ENCODE data around the gene PRR16. TPM values are rescaled to one million over a fixed set of nuclear protein-coding genes. Genes with fewer than 3 reads are reported as not detected.

Gene PRR16
- total RNA-seq, 1 experiment from 2014 or later = 0.42 TPM

DNA sequence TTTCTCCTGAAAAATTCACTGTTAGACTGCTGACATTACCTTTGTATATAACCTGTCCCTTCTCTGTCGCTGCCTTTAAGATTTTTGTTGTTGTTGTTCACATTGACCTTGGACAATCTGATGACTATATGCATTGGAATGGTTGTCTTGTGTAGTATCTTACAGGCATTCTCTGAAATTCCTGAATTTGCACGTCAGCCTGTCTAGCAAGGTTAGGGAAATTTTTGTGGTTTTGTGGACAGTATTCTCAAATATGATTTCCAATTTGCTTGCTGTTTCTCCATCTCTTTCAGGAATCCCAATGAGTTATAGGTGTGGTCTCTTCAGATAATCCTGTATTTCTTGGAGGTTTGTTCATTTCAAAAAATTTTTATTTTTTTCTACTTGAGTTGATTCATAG, 140.8 kb downstream of the PRR16 start (continued):
- TF ChIP-seq, protein P1, sequence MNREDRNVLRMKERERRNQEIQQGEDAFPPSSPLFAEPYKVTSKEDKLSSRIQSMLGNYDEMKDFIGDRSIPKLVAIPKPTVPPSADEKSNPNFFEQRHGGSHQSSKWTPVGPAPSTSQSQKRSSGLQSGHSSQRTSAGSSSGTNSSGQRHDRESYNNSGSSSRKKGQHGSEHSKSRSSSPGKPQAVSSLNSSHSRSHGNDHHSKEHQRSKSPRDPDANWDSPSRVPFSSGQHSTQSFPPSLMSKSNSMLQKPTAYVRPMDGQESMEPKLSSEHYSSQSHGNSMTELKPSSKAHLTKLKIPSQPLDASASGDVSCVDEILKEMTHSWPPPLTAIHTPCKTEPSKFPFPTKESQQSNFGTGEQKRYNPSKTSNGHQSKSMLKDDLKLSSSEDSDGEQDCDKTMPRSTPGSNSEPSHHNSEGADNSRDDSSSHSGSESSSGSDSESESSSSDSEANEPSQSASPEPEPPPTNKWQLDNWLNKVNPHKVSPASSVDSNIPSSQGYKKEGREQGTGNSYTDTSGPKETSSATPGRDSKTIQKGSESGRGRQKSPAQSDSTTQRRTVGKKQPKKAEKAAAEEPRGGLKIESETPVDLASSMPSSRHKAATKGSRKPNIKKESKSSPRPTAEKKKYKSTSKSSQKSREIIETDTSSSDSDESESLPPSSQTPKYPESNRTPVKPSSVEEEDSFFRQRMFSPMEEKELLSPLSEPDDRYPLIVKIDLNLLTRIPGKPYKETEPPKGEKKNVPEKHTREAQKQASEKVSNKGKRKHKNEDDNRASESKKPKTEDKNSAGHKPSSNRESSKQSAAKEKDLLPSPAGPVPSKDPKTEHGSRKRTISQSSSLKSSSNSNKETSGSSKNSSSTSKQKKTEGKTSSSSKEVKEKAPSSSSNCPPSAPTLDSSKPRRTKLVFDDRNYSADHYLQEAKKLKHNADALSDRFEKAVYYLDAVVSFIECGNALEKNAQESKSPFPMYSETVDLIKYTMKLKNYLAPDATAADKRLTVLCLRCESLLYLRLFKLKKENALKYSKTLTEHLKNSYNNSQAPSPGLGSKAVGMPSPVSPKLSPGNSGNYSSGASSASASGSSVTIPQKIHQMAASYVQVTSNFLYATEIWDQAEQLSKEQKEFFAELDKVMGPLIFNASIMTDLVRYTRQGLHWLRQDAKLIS (CRISPR knock-in tag; IDR thresholded peaks at IDR 0.05; ENCODE audit: borderline replicate concordance) = no peak
- TF ChIP-seq NFYB (CRISPR knock-in tag; conservative IDR thresholded peaks at IDR 0.05; ENCODE audit: low read depth) (no peak), TCF7 (CRISPR knock-in tag; IDR thresholded peaks at IDR 0.05; ENCODE audit: low read depth) (no peak), IRF2 (CRISPR knock-in tag; IDR thresholded peaks at IDR 0.05; ENCODE audit: borderline replicate concordance, low read depth) (no peak), ZNF423 (CRISPR knock-in tag; IDR thresholded peaks at IDR 0.05) (no peak), EMX1 (CRISPR knock-in tag; IDR thresholded peaks at IDR 0.05) (no peak), GTF2I (CRISPR knock-in tag; conservative IDR thresholded peaks at IDR 0.05) (no peak)

DNA sequence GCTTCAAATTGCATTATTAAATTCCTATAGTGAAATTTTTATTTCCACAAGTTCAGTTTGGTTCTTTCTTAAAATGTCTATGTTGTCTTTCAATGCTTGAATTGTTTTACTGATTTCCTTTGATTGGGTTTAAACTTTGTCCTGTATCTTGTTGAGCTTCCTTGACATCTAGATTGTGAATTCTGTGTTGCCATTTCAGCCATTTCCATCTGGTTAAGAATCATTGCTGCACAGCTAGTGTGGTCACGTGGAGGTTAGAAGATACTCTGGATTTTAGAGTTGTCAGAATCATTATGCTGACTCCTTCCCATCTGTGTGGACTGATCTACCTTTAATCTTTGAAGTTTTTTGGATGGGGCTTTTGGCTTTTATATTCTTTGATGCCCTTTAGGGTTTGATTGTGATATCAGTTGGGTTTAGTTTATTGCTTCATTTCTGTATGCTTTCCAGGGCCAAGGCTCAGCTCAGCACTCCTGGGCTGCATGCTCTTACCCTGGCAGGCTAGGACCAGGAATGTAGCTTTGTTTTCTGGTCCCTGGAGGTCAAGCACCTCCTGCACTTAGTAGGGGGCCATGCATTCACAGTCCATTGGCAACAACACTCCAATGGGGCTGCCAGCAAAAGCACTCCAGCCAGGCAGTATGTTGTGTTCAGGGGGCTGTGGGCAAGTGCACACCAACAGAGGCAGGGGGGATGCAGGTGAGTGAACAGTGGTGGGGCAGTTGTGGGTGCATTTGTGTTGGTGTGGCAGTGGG, 141.4 kb downstream of the PRR16 start:
- Mint-ChIP-seq H3K27ac (no peak overlapping the region), H3K27me3 (ENCODE audit: low read depth) (peaks cover 14% of the 10 kb centered on the region), H3K36me3 (no peaks in the 10 kb centered on the region), H3K9me3 (peaks cover 9% of the 10 kb centered on the region), H3K4me3 (no peak overlapping the region), H3K4me1 (0 out of 2 replicates have a peak, but pooled peaks cover 4% of the 10 kb centered on the region)
- ChIA-PET CTCF (no interaction called here), POLR2A (no interaction called here)
- no peak for DNase-seq (ENCODE audit: low spot score)
- ATAC-seq = peak; percentile 66
- TF ChIP-seq ESRRA (CRISPR knock-in tag; IDR thresholded peaks at IDR 0.05; ENCODE audit: borderline replicate concordance) (no peak), ZNF121 (CRISPR knock-in tag; IDR thresholded peaks at IDR 0.05) (no peak), KAT7 (CRISPR knock-in tag; IDR thresholded peaks at IDR 0.05; ENCODE audit: borderline replicate concordance) (no peak), SOX15 (CRISPR knock-in tag; IDR thresholded peaks at IDR 0.05) (no peak), MYBL2 (CRISPR knock-in tag; IDR thresholded peaks at IDR 0.05) (no peak), RELA (CRISPR knock-in tag; IDR thresholded peaks at IDR 0.05; ENCODE audit: borderline replicate concordance) (no peak)
- TF ChIP-seq, protein P2, sequence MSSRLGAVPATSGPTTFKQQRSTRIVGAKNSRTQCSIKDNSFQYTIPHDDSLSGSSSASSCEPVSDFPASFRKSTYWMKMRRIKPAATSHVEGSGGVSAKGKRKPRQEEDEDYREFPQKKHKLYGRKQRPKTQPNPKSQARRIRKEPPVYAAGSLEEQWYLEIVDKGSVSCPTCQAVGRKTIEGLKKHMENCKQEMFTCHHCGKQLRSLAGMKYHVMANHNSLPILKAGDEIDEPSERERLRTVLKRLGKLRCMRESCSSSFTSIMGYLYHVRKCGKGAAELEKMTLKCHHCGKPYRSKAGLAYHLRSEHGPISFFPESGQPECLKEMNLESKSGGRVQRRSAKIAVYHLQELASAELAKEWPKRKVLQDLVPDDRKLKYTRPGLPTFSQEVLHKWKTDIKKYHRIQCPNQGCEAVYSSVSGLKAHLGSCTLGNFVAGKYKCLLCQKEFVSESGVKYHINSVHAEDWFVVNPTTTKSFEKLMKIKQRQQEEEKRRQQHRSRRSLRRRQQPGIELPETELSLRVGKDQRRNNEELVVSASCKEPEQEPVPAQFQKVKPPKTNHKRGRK (CRISPR knock-in tag; IDR thresholded peaks at IDR 0.05; ENCODE audit: borderline replicate concordance) = no peak
- TF ChIP-seq, protein P3, sequence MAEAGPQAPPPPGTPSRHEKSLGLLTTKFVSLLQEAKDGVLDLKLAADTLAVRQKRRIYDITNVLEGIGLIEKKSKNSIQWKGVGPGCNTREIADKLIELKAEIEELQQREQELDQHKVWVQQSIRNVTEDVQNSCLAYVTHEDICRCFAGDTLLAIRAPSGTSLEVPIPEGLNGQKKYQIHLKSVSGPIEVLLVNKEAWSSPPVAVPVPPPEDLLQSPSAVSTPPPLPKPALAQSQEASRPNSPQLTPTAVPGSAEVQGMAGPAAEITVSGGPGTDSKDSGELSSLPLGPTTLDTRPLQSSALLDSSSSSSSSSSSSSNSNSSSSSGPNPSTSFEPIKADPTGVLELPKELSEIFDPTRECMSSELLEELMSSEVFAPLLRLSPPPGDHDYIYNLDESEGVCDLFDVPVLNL (CRISPR knock-in tag; IDR thresholded peaks at IDR 0.05; ENCODE audit: borderline replicate concordance, low read depth) = no peak
- TF ChIP-seq, protein P4, sequence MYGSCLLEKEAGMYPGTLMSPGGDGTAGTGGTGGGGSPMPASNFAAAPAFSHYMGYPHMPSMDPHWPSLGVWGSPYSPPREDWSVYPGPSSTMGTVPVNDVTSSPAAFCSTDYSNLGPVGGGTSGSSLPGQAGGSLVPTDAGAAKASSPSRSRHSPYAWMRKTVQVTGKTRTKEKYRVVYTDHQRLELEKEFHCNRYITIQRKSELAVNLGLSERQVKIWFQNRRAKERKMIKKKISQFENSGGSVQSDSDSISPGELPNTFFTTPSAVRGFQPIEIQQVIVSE (CRISPR knock-in tag; IDR thresholded peaks at IDR 0.05; ENCODE audit: borderline replicate concordance) = no peak
- TF ChIP-seq, protein P5, sequence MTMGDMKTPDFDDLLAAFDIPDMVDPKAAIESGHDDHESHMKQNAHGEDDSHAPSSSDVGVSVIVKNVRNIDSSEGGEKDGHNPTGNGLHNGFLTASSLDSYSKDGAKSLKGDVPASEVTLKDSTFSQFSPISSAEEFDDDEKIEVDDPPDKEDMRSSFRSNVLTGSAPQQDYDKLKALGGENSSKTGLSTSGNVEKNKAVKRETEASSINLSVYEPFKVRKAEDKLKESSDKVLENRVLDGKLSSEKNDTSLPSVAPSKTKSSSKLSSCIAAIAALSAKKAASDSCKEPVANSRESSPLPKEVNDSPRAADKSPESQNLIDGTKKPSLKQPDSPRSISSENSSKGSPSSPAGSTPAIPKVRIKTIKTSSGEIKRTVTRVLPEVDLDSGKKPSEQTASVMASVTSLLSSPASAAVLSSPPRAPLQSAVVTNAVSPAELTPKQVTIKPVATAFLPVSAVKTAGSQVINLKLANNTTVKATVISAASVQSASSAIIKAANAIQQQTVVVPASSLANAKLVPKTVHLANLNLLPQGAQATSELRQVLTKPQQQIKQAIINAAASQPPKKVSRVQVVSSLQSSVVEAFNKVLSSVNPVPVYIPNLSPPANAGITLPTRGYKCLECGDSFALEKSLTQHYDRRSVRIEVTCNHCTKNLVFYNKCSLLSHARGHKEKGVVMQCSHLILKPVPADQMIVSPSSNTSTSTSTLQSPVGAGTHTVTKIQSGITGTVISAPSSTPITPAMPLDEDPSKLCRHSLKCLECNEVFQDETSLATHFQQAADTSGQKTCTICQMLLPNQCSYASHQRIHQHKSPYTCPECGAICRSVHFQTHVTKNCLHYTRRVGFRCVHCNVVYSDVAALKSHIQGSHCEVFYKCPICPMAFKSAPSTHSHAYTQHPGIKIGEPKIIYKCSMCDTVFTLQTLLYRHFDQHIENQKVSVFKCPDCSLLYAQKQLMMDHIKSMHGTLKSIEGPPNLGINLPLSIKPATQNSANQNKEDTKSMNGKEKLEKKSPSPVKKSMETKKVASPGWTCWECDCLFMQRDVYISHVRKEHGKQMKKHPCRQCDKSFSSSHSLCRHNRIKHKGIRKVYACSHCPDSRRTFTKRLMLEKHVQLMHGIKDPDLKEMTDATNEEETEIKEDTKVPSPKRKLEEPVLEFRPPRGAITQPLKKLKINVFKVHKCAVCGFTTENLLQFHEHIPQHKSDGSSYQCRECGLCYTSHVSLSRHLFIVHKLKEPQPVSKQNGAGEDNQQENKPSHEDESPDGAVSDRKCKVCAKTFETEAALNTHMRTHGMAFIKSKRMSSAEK (CRISPR knock-in tag; IDR thresholded peaks at IDR 0.05; ENCODE audit: borderline replicate concordance) = no peak
- TF ChIP-seq, protein P6, sequence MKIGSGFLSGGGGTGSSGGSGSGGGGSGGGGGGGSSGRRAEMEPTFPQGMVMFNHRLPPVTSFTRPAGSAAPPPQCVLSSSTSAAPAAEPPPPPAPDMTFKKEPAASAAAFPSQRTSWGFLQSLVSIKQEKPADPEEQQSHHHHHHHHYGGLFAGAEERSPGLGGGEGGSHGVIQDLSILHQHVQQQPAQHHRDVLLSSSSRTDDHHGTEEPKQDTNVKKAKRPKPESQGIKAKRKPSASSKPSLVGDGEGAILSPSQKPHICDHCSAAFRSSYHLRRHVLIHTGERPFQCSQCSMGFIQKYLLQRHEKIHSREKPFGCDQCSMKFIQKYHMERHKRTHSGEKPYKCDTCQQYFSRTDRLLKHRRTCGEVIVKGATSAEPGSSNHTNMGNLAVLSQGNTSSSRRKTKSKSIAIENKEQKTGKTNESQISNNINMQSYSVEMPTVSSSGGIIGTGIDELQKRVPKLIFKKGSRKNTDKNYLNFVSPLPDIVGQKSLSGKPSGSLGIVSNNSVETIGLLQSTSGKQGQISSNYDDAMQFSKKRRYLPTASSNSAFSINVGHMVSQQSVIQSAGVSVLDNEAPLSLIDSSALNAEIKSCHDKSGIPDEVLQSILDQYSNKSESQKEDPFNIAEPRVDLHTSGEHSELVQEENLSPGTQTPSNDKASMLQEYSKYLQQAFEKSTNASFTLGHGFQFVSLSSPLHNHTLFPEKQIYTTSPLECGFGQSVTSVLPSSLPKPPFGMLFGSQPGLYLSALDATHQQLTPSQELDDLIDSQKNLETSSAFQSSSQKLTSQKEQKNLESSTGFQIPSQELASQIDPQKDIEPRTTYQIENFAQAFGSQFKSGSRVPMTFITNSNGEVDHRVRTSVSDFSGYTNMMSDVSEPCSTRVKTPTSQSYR (CRISPR knock-in tag; IDR thresholded peaks at IDR 0.05) = no peak
- TF ChIP-seq, protein P7, sequence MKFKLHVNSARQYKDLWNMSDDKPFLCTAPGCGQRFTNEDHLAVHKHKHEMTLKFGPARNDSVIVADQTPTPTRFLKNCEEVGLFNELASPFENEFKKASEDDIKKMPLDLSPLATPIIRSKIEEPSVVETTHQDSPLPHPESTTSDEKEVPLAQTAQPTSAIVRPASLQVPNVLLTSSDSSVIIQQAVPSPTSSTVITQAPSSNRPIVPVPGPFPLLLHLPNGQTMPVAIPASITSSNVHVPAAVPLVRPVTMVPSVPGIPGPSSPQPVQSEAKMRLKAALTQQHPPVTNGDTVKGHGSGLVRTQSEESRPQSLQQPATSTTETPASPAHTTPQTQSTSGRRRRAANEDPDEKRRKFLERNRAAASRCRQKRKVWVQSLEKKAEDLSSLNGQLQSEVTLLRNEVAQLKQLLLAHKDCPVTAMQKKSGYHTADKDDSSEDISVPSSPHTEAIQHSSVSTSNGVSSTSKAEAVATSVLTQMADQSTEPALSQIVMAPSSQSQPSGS (CRISPR knock-in tag; IDR thresholded peaks at IDR 0.05; ENCODE audit: borderline replicate concordance, low read depth) = no peak

Data from WTC11 (cell line).